GOT3 (cell line): Measurements from ENCODE around the gene OTOA.
"Not testable (repeated sequence)": the region's sequence is repeated elsewhere in the genome, so short reads cannot be mapped to it uniquely, and the experiment has no call there.

Experiments
- DNase-seq: peaks from one replicate; lab custom pipeline; 2025; ENCODE audit warnings: mixed read lengths; lab: John Stamatoyannopoulos, UW

The OTOA gene

DNA sequence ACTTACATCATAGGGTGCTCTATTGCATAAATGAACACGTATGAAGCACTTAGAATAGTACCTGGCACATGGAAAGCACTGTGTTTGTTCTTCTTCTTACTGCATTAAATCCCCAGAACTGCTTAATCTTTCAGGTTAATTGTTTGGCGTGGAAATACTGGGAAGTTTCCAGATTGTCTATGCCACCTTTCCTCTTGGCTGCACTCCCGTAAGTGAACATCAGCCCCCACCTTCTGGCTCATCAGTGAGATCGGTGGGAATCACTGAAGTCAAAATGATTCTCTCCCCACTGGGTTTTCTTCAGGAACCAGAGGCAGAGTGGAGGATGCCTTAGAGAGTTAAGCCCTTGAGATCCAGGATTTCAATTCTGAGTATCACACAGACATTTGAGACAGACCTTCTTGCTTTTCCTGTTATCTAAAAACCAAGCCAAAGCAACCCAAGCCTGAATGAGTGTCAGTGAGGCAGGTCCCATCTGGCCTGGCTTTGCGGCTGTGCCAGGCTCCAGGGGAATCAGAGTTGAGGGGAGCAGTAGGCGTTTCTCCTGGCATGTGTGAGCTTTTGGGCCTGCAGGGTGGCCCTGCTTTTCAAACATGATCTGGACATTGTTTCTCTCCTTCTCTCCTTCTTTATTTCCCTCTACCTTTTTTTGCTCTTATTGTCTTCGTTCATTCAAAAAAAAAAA, 59.1 kb downstream of the OTOA start:
- no peak for DNase-seq

DNA sequence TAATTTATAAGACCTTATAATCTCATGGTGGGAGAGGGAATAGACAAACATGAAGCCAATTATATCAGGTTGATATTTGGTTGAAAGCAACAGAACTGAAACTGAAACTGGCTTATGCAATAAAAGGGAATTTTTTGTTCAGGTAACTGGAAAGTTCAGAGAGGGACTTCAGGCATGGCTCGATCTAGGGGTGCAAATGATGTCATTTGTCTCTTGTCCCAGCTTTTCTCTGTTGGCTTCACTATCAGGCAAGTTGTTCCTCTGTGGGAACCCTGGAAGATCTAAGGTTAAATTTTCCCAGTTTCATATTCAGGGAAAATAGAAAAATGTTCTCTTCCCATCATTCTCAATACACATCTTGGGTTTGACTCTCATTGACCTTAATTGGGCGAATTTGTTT, 59.8 kb downstream of the OTOA start:
- DNase-seq = no peak

- no peak for DNase-seq
Measured at GRCh38 chr16:21727344-21727743, 63.6 kb downstream of the OTOA start.

GRCh38 chr16:21731233-21731632, 67.5 kb downstream of the OTOA start:
- not testable (repeated sequence) for DNase-seq

DNA sequence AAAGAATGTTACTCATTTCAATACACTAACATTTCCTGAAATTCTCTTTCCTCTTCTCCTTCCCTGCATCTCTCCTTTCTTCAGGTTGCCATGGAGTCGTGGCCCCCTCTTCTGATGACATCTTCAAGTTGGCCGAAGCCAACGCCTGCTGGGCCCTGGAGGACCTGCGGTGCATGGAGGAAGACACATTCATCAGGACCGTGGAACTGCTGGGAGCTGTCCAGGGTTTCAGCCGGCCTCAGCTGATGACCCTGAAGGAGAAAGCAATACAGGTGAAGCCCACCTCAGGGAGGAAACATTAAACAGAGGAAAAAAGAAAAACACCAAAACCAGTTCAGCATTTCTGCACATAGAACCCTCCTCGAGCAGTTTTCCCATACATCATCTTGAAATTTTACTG, 76.9 kb downstream of the OTOA start:
- DNase-seq = not testable (repeated sequence)

DNA sequence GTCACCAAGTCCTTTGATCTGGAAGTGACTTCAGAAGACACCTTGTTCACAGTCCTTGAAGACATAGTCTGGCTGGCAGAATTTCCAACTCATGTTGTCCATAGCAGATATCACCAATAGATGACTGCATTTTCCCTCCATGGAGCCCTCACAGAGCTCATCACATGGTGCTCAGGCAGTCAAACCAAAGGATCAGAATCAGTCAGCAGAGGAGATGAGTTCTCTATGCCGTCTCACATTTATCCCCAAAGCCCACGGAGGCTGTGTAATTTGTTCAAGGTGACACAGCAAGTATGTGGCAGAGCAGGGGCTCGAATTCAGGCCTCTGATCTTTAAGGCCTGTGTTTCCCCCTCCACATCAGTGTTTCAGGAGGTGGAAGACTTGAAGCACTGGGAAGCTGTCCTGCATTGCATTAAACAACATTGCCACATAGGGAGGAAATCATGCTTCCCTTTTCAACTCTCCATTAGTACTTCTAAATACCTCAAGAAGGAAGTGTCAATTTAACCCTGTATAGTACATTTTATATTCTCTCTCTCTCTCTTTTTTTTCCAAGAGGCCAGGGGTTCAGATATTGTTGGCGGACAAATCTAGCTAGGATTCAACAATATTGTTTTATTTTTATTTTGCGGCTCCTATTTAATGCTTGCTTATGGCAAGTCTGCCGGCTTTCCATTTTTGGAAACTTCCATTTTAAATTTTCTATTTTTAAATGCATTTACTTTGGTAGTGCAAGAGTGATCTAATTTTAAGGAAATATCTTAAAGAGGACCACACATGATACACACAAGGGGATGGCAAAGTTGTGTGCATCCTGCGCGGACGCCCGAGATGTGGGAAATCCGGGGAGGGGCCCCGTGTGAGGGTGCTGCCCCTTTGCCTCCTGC, 92.7 kb downstream of the OTOA start:
- DNase-seq = not testable (repeated sequence)

- not testable (repeated sequence) for DNase-seq
Measured at GRCh38 chr16:21757080-21757671, 93.4 kb downstream of the OTOA start.

GRCh38 chr16:21768280-21768679, 104.5 kb downstream of the OTOA start:
- DNase-seq = not testable (repeated sequence)

GRCh38 chr16:21768810-21769209, 105.0 kb downstream of the OTOA start:
- DNase-seq = not testable (repeated sequence)

DNA sequence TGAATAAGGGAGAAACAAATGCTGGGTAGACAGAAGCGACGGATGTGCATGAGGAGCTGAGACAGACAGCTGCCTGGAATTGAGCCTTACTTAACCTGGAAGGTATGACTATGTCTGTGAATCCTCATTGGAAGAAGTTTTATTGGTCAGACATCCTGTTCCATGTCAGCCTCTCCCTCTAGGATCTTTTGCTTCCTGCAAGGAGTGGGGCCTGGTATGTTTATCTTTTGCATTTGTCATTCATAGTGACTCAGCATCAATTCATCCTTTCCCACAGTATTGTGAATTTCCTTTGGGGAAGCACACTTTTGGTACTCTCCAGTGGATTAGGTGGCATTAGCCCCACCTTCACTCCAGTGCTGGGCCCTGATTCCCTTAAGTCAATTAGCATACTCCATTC, 105.5 kb downstream of the OTOA start:
- not testable (repeated sequence) for DNase-seq

DNA sequence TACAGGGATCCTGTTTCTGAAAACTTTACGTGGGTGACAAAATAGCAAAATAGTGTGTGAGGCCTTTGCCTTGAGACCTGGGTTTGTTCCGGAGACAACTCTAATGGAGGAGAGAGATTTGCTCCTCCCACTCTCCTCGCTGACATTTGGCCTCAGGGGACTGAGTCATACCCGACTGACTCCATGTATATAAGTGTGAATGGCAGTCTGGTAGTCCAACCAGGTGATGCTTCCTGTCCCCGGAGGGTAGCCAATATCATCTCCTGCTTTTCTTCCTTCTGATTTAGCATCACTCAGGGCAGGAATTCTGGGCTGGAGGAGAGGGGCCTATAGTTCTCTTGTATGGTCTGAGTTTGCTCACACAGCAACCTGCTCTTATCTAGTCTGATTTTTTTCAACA, 106.8 kb downstream of the OTOA start:
- not testable (repeated sequence) for DNase-seq

DNA sequence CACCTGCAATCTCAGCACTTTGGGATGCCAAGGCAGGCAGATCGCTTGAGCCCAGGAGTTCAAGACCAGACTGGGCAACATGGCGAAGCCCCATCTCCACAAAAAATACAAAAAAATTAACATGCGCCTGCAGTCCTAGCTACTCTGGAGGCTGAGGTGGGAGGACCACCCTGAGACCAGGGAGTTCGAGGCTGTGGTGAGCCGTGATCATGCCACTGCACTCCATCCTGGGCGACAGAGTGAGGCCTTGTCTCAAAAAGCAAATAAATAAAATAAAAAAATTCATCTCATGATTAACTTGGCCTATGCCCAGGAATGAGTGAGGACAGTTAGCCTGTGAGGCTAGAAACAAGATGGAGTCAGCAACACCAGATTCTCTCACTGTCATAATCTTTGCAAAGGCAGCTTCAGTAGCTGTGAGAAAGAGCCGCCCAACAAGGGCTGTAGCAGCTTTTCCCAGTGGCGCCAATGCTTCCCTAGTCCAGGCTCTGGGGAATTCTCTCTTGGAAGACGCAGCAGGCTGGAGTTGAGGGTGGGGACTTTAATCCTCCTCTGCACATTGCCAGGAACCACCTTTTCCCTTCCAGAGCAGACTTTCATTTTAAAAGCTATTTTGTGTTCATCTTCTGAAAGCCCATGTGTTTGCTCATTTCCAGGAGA, 108.9 kb downstream of the OTOA start:
- DNase-seq = not testable (repeated sequence)

DNA sequence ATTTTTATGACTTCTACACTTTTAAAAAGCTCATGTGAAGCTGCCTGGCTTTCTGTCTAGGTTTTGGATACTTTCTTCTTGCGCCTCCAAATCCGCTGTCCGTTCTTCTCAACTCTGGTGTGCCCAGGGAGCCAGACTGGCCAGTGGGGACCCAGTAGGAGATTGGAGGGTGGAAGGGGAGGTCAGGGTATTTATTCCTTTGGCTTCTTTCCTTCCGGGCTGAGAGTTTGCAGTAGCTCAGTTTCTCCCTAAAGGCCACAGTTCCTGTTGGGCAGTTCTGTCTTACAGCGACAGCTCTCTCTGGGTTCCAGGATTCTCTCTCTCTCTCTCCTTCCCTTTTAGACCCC, 109.4 kb downstream of the OTOA start:
- DNase-seq = not testable (repeated sequence)

DNA sequence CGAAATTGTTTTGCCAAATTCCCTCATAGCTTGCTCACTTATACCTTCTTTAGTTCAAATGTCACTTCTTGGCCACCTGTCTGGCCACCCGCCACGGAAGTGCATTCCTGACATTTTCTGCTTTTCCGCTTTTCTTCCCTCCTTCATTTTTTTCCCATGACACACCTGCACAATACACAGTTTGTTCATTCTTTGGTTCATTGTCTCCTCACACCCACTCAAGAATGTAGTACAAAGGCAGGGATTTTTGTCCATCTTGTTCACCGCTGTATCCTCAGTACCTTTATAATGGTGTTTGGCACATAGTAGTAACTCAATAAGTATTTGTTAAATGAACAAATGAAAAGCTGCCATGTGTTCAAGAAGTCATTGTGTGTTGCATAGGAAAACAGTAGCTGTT, 116.8 kb downstream of the OTOA start:
- not testable (repeated sequence) for DNase-seq

- not testable (repeated sequence) for DNase-seq
Measured at GRCh38 chr16:21790506-21790905, 126.7 kb downstream of the OTOA start.

GRCh38 chr16:21793310-21793709, 129.5 kb downstream of the OTOA start:
- not testable (repeated sequence) for DNase-seq

DNA sequence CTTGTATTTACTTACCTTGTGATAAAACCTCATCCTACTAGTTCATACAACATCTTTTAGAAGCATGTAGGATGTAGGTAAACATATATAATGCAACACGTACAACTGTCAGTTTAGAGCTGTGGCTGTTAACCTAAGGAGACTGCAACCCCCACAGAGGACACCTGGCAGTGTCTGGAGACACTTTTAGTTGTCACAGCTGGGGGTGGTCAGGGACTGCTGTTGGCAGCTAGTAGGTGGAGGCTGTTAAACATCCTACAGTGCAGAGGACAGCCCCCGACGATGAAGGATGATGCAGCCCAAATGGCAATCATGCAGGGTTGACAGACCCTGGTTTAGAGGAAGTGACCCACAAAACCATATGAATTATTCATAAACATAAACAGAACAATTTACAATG, 134.8 kb downstream of the OTOA start:
- DNase-seq = not testable (repeated sequence)

DNA sequence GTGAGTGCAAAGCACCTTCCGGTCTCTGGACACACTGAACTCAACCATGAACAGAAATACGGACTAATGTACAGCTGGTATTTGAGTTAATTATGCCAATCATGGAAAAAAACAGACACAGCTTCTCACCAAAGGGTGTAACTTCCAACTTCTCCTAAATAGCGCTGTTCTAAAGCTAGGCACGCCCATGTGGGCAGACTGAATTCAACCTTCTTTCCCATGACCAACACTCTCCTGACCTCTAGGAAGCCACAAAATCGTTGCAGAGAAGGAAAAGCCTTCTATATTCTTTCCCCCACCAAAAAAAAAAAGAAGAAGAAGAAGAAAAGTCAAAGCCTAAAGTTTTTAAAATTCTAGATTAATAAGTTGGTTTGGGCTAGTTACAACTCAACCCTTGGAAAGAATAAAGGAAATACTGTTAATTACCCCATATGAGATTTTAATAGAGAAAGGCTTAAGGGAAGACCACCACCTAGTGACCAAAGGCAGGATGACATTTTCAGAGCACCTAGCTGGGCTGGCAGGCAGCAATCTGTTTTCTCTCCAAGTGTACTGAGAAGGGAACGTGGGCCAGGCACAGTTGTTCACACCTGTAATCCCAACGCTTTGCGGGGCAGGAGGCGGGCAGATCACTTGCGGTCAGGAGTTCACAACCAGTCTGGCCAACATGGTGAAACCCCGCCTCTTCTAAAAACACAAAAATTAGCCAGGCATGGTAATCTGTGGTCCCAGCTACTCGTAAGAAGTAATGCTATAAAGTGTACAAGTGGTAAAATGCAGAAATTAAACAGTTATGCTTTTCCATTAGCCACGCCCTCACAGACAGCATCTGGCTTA, 138.0 kb downstream of the OTOA start:
- DNase-seq = not testable (repeated sequence)

GRCh38 chr16:21802375-21802663, 138.6 kb downstream of the OTOA start:
- not testable (repeated sequence) for DNase-seq
